Smooth muscle cell (in vitro differentiated cells): ENCODE data around the gene SLC12A7. TPM values are rescaled to one million over a fixed set of nuclear protein-coding genes. Genes with fewer than 3 reads are reported as not detected.

Experiments used
- DNase-seq: peaks from one replicate; lab custom pipeline; 2025; ENCODE audit not compliant: unreplicated experiment; lab: John Stamatoyannopoulos, UW
- H2AFZ ChIP-seq: fragments of 200-600 bp; sonication (generic); 2 replicates; pipeline ENCODE4 v1.6.0; 2016; ENCODE audit warnings: antibody characterized with exemption, low read depth, mild to moderate bottlenecking
- H3F3A ChIP-seq: fragments of 200-600 bp; sonication (generic); 2 replicates; pipeline ENCODE4 v1.6.0; 2017; ENCODE audit warnings: antibody characterized with exemption, low read depth
- H3K27ac ChIP-seq: fragments of 200-600 bp; sonication (generic); 2 replicates; pipeline ENCODE4 v1.5.1; 2016; ENCODE audit warnings: low read depth, mild to moderate bottlenecking
- H3K27me3 ChIP-seq: fragments of 200-600 bp; sonication (generic); 2 replicates; pipeline ENCODE4 v1.6.1; 2016; ENCODE audit warnings: low read depth, mild to moderate bottlenecking
- H3K36me3 ChIP-seq: fragments of 200-600 bp; sonication (generic); 2 replicates; pipeline ENCODE4 v1.5.1; 2016; ENCODE audit warnings: low read depth
- H3K4me1 ChIP-seq: fragments of 200-600 bp; sonication (generic); 2 replicates; pipeline ENCODE4 v1.5.1; 2016; ENCODE audit warnings: low read depth
- H3K4me2 ChIP-seq: fragments of 200-600 bp; sonication (generic); 2 replicates; pipeline ENCODE4 v1.6.0; 2016; ENCODE audit warnings: mild to moderate bottlenecking
- H3K4me3 ChIP-seq: fragments of 200-600 bp; sonication (generic); 2 replicates; pipeline ENCODE4 v1.5.1; 2016; ENCODE audit warnings: mild to moderate bottlenecking
- H3K79me2 ChIP-seq: fragments of 200-600 bp; sonication (generic); 2 replicates; pipeline ENCODE4 v1.6.0; 2016; ENCODE audit warnings: low read depth, mild to moderate bottlenecking
- H3K9ac ChIP-seq: fragments of 200-600 bp; sonication (generic); 2 replicates; pipeline ENCODE4 v1.6.0; 2016; ENCODE audit warnings: low read depth
- H3K9me3 ChIP-seq: fragments of 200-600 bp; sonication (generic); replicated peaks from 2 replicates; pipeline ENCODE4 v1.5.1; 2016; ENCODE audit warnings: low read depth
- H4K20me1 ChIP-seq: fragments of 200-600 bp; sonication (generic); 2 replicates; pipeline ENCODE4 v1.6.0; 2016; ENCODE audit warnings: low read depth
- CTCF ChIP-seq: fragments of 200-600 bp; sonication (generic); IDR thresholded peaks from 2 replicates; pipeline ENCODE4 v1.5.1; 2017; ENCODE audit warnings: borderline replicate concordance, mild to moderate bottlenecking, antibody characterized with exemption; ENCODE audit not compliant: insufficient read depth, poor library complexity, severe bottlenecking
- WGBS: methylation state at CpG from one replicate; pipeline ENCODE4 v1.1.7; 2016; ENCODE audit warnings: low lambda C conversion rate; 5-methylcytosine and 5-hydroxymethylcytosine counted together
- polyA plus RNA-seq: library from polyadenylated mRNA; unstranded; fragments of >200 nt; fragmentation: Nextera tagmentation; extraction: Ambion mirVana; gene quantifications from 2 replicates; pipeline ENCODE4 v1.2.1, GENCODE V29; 2016
- total RNA-seq: library from RNA; depleted of rRNA; stranded (reverse); fragments of >200 nt; gene quantifications from 2 replicates; pipeline ENCODE4 v1.2.3, GENCODE V29; 2014

The SLC12A7 gene
- total and polyA plus RNA-seq, 2 experiments from 2014 or later, result 6.1 to 15.2 TPM

GRCh38 chr5:1005249-1005851, 106.5 kb downstream of the SLC12A7 start:
- WGBS, result 54% methylated on average over 47 of the region's 47 CpGs
- Histone ChIP-seq H3K27me3 (peaks cover 5% of the 10 kb centered on the region), H3K36me3 (no peaks in the 10 kb centered on the region), H3F3A (no peaks in the 10 kb centered on the region), H2AFZ (peak overlapping the region; percentile 69), H3K9me3 (no peaks in the 10 kb centered on the region), H3K4me1 (peaks cover 4% of the 10 kb centered on the region), H3K79me2 (peaks cover 17% of the 10 kb centered on the region), H3K27ac (no peak overlapping the region), H3K4me3 (peak overlapping the region; percentile 69), H4K20me1 (peaks cover 9% of the 10 kb centered on the region), H3K9ac (peak overlapping the region; percentile 23), H3K4me2 (peak overlapping the region; percentile 83)
- TF ChIP-seq CTCF, result no peak
- DNase-seq, result no peak

- WGBS, result 7% methylated on average over 62 of the region's 88 CpGs
These were observed 107.2 kb downstream of the SLC12A7 start for GRCh38 chr5:1004461-1005248.

GRCh38 chr5:1003296-1003937, 108.4 kb downstream of the SLC12A7 start:
- Histone ChIP-seq H3F3A (peaks cover 5% of the 10 kb centered on the region), H3K9me3 (no peaks in the 10 kb centered on the region), H3K27ac (peak overlapping the region; percentile 66), H3K9ac (no peak overlapping the region), H3K4me1 (no peaks in the 10 kb centered on the region), H4K20me1 (no peaks in the 10 kb centered on the region), H2AFZ (no peak overlapping the region), H3K27me3 (no peaks in the 10 kb centered on the region), H3K36me3 (no peaks in the 10 kb centered on the region), H3K4me2 (peak overlapping the region; percentile 83), H3K79me2 (no peaks in the 10 kb centered on the region), H3K4me3 (no peak overlapping the region)
- no peak for DNase-seq
- WGBS, result 67% methylated on average over 21 of the region's 21 CpGs
- TF ChIP-seq CTCF, result no peak

More at GRCh38 chr5:1004461-1005248, 107.2 kb downstream of the SLC12A7 start:
- H3K4me1 ChIP-seq, result peaks cover 4% of the 10 kb centered on the region
- H4K20me1 ChIP-seq, result peaks cover 2% of the 10 kb centered on the region
- peak overlapping the region; percentile 69 for H2AFZ ChIP-seq
- peak overlapping the region; percentile 23 for H3K9ac ChIP-seq
- H3K79me2 ChIP-seq, result peaks cover 10% of the 10 kb centered on the region
- peak overlapping the region; percentile 66 for H3K27ac ChIP-seq
- DNase-seq, result peak; percentile 52
- TF ChIP-seq CTCF, result peak; percentile 42
- peak overlapping the region; percentile 69 for H3K4me3 ChIP-seq
- no peaks in the 10 kb centered on the region for H3F3A ChIP-seq
- H3K36me3 ChIP-seq, result no peaks in the 10 kb centered on the region
- H3K9me3 ChIP-seq, result no peaks in the 10 kb centered on the region
- peaks cover 5% of the 10 kb centered on the region for H3K27me3 ChIP-seq
- peak overlapping the region; percentile 83 for H3K4me2 ChIP-seq
